ENCODE data around the gene TRAPPC14.

TRAPPC14 gene

GRCh38 chr7:100126239-100126930 lies 32.1 kb downstream of the TRAPPC14 start:
- Histone ChIP-seq H3K9me3 (ENCODE audit: control insufficient read depth in 2 of 2, low read length in 2 of 2) (no peaks in the 10 kb centered on the region), H3K4me3 (ENCODE audit: low read length in 2 of 2) (peak overlapping the region; percentile 95), H3K4me1 (ENCODE audit: control insufficient read depth in 2 of 2, insufficient read depth in 2 of 2, low read length in 2 of 2) (peaks cover 33 to 38% of the 10 kb centered on the region in 2 donors), H3K36me3 (ENCODE audit: control insufficient read depth in 2 of 2, insufficient read depth in 2 of 2, low read length in 2 of 2) (no peaks in the 10 kb centered on the region), H3K9ac (ENCODE audit: low read depth in 1 of 2, low read length in 2 of 2) (peak overlapping the region; percentile 97 to 98), H3K27ac (ENCODE audit: low read depth in 2 of 2, low read length in 2 of 2) (peak overlapping the region; percentile 98 to 99), H3K27me3 (ENCODE audit: control insufficient read depth in 2 of 2, insufficient read depth in 2 of 2, low read length in 2 of 2) (no peaks in the 10 kb centered on the region)

- H3K36me3 ChIP-seq (ENCODE audit: control insufficient read depth in 2 of 2, insufficient read depth in 2 of 2, low read length in 2 of 2): no peaks in the 10 kb centered on the region
- peaks cover 37 to 38% of the 10 kb centered on the region in 2 donors for H3K4me1 ChIP-seq (ENCODE audit: control insufficient read depth in 2 of 2, insufficient read depth in 2 of 2, low read length in 2 of 2)
- peak overlapping the region; percentile 98 to 99 for H3K27ac ChIP-seq (ENCODE audit: low read depth in 2 of 2, low read length in 2 of 2)
- no peaks in the 10 kb centered on the region for H3K9me3 ChIP-seq (ENCODE audit: control insufficient read depth in 2 of 2, low read length in 2 of 2)
- H3K27me3 ChIP-seq (ENCODE audit: control insufficient read depth in 2 of 2, insufficient read depth in 2 of 2, low read length in 2 of 2): no peaks in the 10 kb centered on the region
- H3K4me3 ChIP-seq (ENCODE audit: low read length in 2 of 2): peak overlapping the region in 1 of 2 donors; percentile 58
- peak overlapping the region; percentile 42 to 98 for H3K9ac ChIP-seq (ENCODE audit: low read depth in 1 of 2, low read length in 2 of 2)
Observed at GRCh38 chr7:100124301-100125230, 34.0 kb downstream of the TRAPPC14 start.

DNA sequence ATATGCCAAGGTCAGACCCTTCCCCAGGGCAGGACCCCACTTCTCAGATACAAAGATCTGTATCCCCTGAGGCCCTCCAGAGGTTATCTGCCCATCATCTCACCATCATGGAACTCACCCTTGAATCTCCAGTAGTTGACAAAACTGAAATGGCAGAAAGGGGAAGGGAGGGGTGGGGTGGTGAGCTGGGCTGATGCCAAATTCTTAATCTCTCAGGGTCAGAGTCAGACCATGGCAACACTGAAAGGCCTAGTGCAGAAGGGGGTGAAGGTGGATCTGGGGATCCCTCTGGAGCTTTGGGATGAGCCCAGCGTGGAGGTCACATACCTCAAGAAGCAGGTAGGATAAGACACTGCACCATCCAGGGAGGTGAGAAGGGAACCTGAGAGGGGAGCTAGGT lies 36.0 kb downstream of the TRAPPC14 start:
- H3K4me3 ChIP-seq (ENCODE audit: low read length in 2 of 2): no peak overlapping the region
- H3K27ac ChIP-seq (ENCODE audit: low read depth in 2 of 2, low read length in 2 of 2): no peak overlapping the region
- no peak overlapping the region for H3K9ac ChIP-seq (ENCODE audit: low read depth in 1 of 2, low read length in 2 of 2)
- peaks cover 33 to 34% of the 10 kb centered on the region in 2 donors for H3K4me1 ChIP-seq (ENCODE audit: control insufficient read depth in 2 of 2, insufficient read depth in 2 of 2, low read length in 2 of 2)
- no peaks in the 10 kb centered on the region for H3K9me3 ChIP-seq (ENCODE audit: control insufficient read depth in 2 of 2, low read length in 2 of 2)
- no peaks in the 10 kb centered on the region for H3K27me3 ChIP-seq (ENCODE audit: control insufficient read depth in 2 of 2, insufficient read depth in 2 of 2, low read length in 2 of 2)
- H3K36me3 ChIP-seq (ENCODE audit: control insufficient read depth in 2 of 2, insufficient read depth in 2 of 2, low read length in 2 of 2): no peaks in the 10 kb centered on the region

DNA sequence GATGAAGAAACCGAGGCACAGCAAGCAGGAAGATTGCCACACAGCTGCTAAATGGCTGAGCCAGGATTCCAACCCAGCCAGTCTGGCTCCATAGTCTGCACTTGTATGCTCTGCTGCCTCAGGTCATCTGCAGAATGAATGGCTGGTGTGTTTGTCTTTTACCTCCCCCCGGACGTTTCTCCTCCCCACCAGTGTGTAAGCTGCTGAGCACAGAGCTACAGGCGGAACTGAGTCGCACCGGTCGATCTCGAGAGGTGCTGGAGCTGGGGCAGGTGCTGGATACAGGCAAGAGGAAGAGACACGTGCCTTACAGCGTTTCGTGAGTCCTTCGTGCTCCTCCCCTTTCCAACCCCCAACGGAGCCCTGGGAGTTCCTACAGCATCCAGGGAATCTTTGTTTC lies 36.5 kb downstream of the TRAPPC14 start:
- Histone ChIP-seq H3K27me3 (ENCODE audit: control insufficient read depth in 2 of 2, insufficient read depth in 2 of 2, low read length in 2 of 2) (no peaks in the 10 kb centered on the region), H3K27ac (ENCODE audit: low read depth in 2 of 2, low read length in 2 of 2) (no peak overlapping the region), H3K9ac (ENCODE audit: low read depth in 1 of 2, low read length in 2 of 2) (no peak overlapping the region), H3K4me1 (ENCODE audit: control insufficient read depth in 2 of 2, insufficient read depth in 2 of 2, low read length in 2 of 2) (peaks cover 31 to 34% of the 10 kb centered on the region in 2 donors), H3K9me3 (ENCODE audit: control insufficient read depth in 2 of 2, low read length in 2 of 2) (no peaks in the 10 kb centered on the region), H3K4me3 (ENCODE audit: low read length in 2 of 2) (no peak overlapping the region), H3K36me3 (ENCODE audit: control insufficient read depth in 2 of 2, insufficient read depth in 2 of 2, low read length in 2 of 2) (no peaks in the 10 kb centered on the region)

- H3K36me3 ChIP-seq (ENCODE audit: control insufficient read depth in 2 of 2, insufficient read depth in 2 of 2, low read length in 2 of 2): no peaks in the 10 kb centered on the region
- H3K4me1 ChIP-seq (ENCODE audit: control insufficient read depth in 2 of 2, insufficient read depth in 2 of 2, low read length in 2 of 2): peaks cover 28 to 32% of the 10 kb centered on the region in 2 donors
- H3K9me3 ChIP-seq (ENCODE audit: control insufficient read depth in 2 of 2, low read length in 2 of 2): no peaks in the 10 kb centered on the region
- no peak overlapping the region for H3K9ac ChIP-seq (ENCODE audit: low read depth in 1 of 2, low read length in 2 of 2)
- peak overlapping the region in 1 of 2 donors; percentile 82 for H3K27ac ChIP-seq (ENCODE audit: low read depth in 2 of 2, low read length in 2 of 2)
- H3K4me3 ChIP-seq (ENCODE audit: low read length in 2 of 2): peak overlapping the region in 1 of 2 donors; percentile 97
- no peaks in the 10 kb centered on the region for H3K27me3 ChIP-seq (ENCODE audit: control insufficient read depth in 2 of 2, insufficient read depth in 2 of 2, low read length in 2 of 2)
Observed at GRCh38 chr7:100120733-100121036, 37.8 kb downstream of the TRAPPC14 start.

- Histone ChIP-seq H3K9ac (ENCODE audit: low read depth in 1 of 2, low read length in 2 of 2) (peak overlapping the region; percentile 63 to 68), H3K4me1 (ENCODE audit: control insufficient read depth in 2 of 2, insufficient read depth in 2 of 2, low read length in 2 of 2) (peaks cover 25 to 28% of the 10 kb centered on the region in 2 donors), H3K9me3 (ENCODE audit: control insufficient read depth in 2 of 2, low read length in 2 of 2) (no peaks in the 10 kb centered on the region), H3K27ac (ENCODE audit: low read depth in 2 of 2, low read length in 2 of 2) (peak overlapping the region; percentile 49 to 82), H3K4me3 (ENCODE audit: low read length in 2 of 2) (peak overlapping the region; percentile 72 to 97), H3K27me3 (ENCODE audit: control insufficient read depth in 2 of 2, insufficient read depth in 2 of 2, low read length in 2 of 2) (no peaks in the 10 kb centered on the region), H3K36me3 (ENCODE audit: control insufficient read depth in 2 of 2, insufficient read depth in 2 of 2, low read length in 2 of 2) (no peaks in the 10 kb centered on the region)
Observed at GRCh38 chr7:100119970-100120732, 38.4 kb downstream of the TRAPPC14 start.

GRCh38 chr7:100119072-100119969 lies 39.2 kb downstream of the TRAPPC14 start, which contains the start of the genes CNPY4 and TAF6:
CNPY4 (plus strand) TSS chr7:100119634; CDS start chr7:100119745, 111 bp downstream.
TAF6 (minus strand) TSS chr7:100119358; CDS start chr7:100114209, 5,149 bp downstream.
- no peaks in the 10 kb centered on the region for H3K27me3 ChIP-seq (ENCODE audit: control insufficient read depth in 2 of 2, insufficient read depth in 2 of 2, low read length in 2 of 2)
- H3K9me3 ChIP-seq (ENCODE audit: control insufficient read depth in 2 of 2, low read length in 2 of 2): no peaks in the 10 kb centered on the region
- H3K4me3 ChIP-seq (ENCODE audit: low read length in 2 of 2): peak within 1 kb of the TSS; percentile 72 to 97
- peak within 1 kb of the TSS; percentile 49 to 82 for H3K27ac ChIP-seq (ENCODE audit: low read depth in 2 of 2, low read length in 2 of 2)
- H3K4me1 ChIP-seq (ENCODE audit: control insufficient read depth in 2 of 2, insufficient read depth in 2 of 2, low read length in 2 of 2): peaks cover 17 to 20% of the 10 kb centered on the region in 2 donors
- H3K9ac ChIP-seq (ENCODE audit: low read depth in 1 of 2, low read length in 2 of 2): peak within 1 kb of the TSS; percentile 68 to 89
- no peaks in the 10 kb centered on the region for H3K36me3 ChIP-seq (ENCODE audit: control insufficient read depth in 2 of 2, insufficient read depth in 2 of 2, low read length in 2 of 2)

GRCh38 chr7:100118388-100119071 lies 40.0 kb downstream of the TRAPPC14 start:
- H3K27ac ChIP-seq (ENCODE audit: low read depth in 2 of 2, low read length in 2 of 2): peak overlapping the region in 1 of 2 donors; percentile 82
- H3K9me3 ChIP-seq (ENCODE audit: control insufficient read depth in 2 of 2, low read length in 2 of 2): no peaks in the 10 kb centered on the region
- H3K4me3 ChIP-seq (ENCODE audit: low read length in 2 of 2): peak overlapping the region; percentile 72 to 97
- peaks cover 3 to 6% of the 10 kb centered on the region in 2 donors for H3K36me3 ChIP-seq (ENCODE audit: control insufficient read depth in 2 of 2, insufficient read depth in 2 of 2, low read length in 2 of 2)
- H3K27me3 ChIP-seq (ENCODE audit: control insufficient read depth in 2 of 2, insufficient read depth in 2 of 2, low read length in 2 of 2): no peaks in the 10 kb centered on the region
- H3K9ac ChIP-seq (ENCODE audit: low read depth in 1 of 2, low read length in 2 of 2): peak overlapping the region; percentile 68 to 89
- H3K4me1 ChIP-seq (ENCODE audit: control insufficient read depth in 2 of 2, insufficient read depth in 2 of 2, low read length in 2 of 2): peaks cover 13 to 16% of the 10 kb centered on the region in 2 donors

Data from mucosa of rectum (tissue), 2 donors.